HepG2 (cell line): ENCODE results near the gene COX5B. TPM values are rescaled to one million over a fixed set of nuclear protein-coding genes. Genes with fewer than 3 reads are reported as not detected.

Experiments used
- ATAC-seq: fragments of 200-7000 bp; cut with Tn5 transposase; 3 replicates; pipeline ENCODE4 v1.9.1; 2020; ENCODE audit warnings: mild to moderate bottlenecking, moderate library complexity
- BruUV-seq: library from RNA; stranded (reverse); fragments of 400-500 nt; replicated peaks from 2 replicates; lab custom pipeline; 2021; lab: Mats Ljungman, UMichigan
- CTCF ChIA-PET: fragments of 300-600 bp; formaldehyde crosslinking; extraction: SDS; loops from one replicate; lab custom pipeline; 2021; ENCODE audit warnings: low total read pairs, inconsistent platforms, low intra/inter-chr PET ratio; lab: Yijun Ruan, JAX
- POLR2A ChIA-PET: fragments of 350-600 bp; sonication (Branson Sonifier 250); formaldehyde crosslinking; loops from one replicate; lab custom pipeline; 2020; ENCODE audit warnings: antibody characterized with exemption, inconsistent platforms; lab: Yijun Ruan, JAX
- DNase-seq: peaks from one replicate; pipeline ENCODE4 v3.0.0-alpha.2; 2015; ENCODE audit warnings: low spot score
- FAIRE-seq: peaks from 3 replicates; lab custom pipeline; 2011; peaks lifted over from hg19 to GRCh38; lab: Jason Lieb, UNC
- H2AFZ ChIP-seq: one replicate; pipeline ENCODE4 v1.6.1; 2011; ENCODE audit warnings: low read length, inconsistent platforms
- H3K27ac ChIP-seq: fragments of 300-600 bp; 3 replicates; pipeline ENCODE4 v1.8.0; 2011; ENCODE audit warnings: mixed run types, mild to moderate bottlenecking, mixed read lengths, low read length, inconsistent platforms; ENCODE audit not compliant: insufficient read depth; ENCODE audit errors: extremely low read length
- H3K27me3 ChIP-seq, 2 experiments: fragments of 200-600 bp in 1 of 2; 2 replicates in 1 of 2; 3 replicates in 1 of 2; pipeline versions ENCODE4 v1.6.0 to v1.8.0; 2011; ENCODE audit warnings: low read length in 2 of 2, mild to moderate bottlenecking in 2 of 2, moderate library complexity in 2 of 2, inconsistent platforms in 1 of 2; ENCODE audit not compliant: insufficient read depth in 2 of 2, control insufficient read depth in 1 of 2
- H3K36me3 ChIP-seq, 2 experiments: fragments of 200-600 bp in 1 of 2; replicated peaks in 1 of 2; 2 replicates in 1 of 2; 3 replicates in 1 of 2; pipeline versions ENCODE4 v1.5.1 to v1.8.0; 2011; ENCODE audit warnings: low read length in 2 of 2, inconsistent platforms in 1 of 2; ENCODE audit not compliant: insufficient read depth in 2 of 2, control insufficient read depth in 1 of 2
- H3K4me1 ChIP-seq: 2 replicates; pipeline ENCODE4 v1.5.1; 2012; ENCODE audit warnings: low read length, inconsistent platforms; ENCODE audit not compliant: insufficient read depth
- H3K4me2 ChIP-seq: 2 replicates; pipeline ENCODE4 v1.6.0; 2011; ENCODE audit warnings: low read depth, low read length, inconsistent platforms
- H3K4me3 ChIP-seq, 3 experiments: fragments of 200-600 bp in 1 of 3; sonication (generic), shearing (Covaris generic) in 1 of 3; replicated peaks in 1 of 3; 2 replicates each; pipeline ENCODE4 v1.5.1; 2011 to 2016; ENCODE audit warnings: low read length in 3 of 3, inconsistent platforms in 2 of 3, low read depth in 2 of 3, mild to moderate bottlenecking in 2 of 3, control low read depth in 1 of 3, mixed read lengths in 1 of 3; ENCODE audit not compliant: insufficient read depth in 1 of 3
- H3K79me2 ChIP-seq: one replicate; pipeline ENCODE4 v1.6.1; 2011; ENCODE audit warnings: low read length, inconsistent platforms; ENCODE audit not compliant: insufficient read depth
- H3K9ac ChIP-seq: 2 replicates; pipeline ENCODE4 v1.6.0; 2011; ENCODE audit warnings: mild to moderate bottlenecking, low read depth, low read length, inconsistent platforms; ENCODE audit not compliant: insufficient read depth
- H3K9me3 ChIP-seq: 2 replicates; pipeline ENCODE4 v1.5.1; 2012; ENCODE audit warnings: mild to moderate bottlenecking, low read length
- H4K20me1 ChIP-seq: 2 replicates; pipeline ENCODE4 v1.6.0; 2011; ENCODE audit warnings: inconsistent platforms, mild to moderate bottlenecking, low read length, moderate library complexity; ENCODE audit not compliant: insufficient read depth
- ATF4 ChIP-seq, 2 experiments: fragments of 450-650 bp in 1 of 2; sonication (generic) in 1 of 2; formaldehyde crosslinking; IDR thresholded peaks; 2 replicates each; pipeline versions ENCODE4 v1.5.0 to v1.8.0; 2020 to 2022; ENCODE audit warnings: mild to moderate bottlenecking in 1 of 2, missing genetic modification reagents in 1 of 2
- CREM ChIP-seq, 2 experiments: sonication (generic) in 1 of 2; formaldehyde crosslinking in 1 of 2; IDR thresholded peaks; 2 replicates each; pipeline versions ENCODE4 v1.4.0 to v1.6.1; 2016 to 2020; ENCODE audit warnings: antibody characterized with exemption in 1 of 2, mild to moderate bottlenecking in 1 of 2, missing genetic modification reagents in 1 of 2
- FOSL1 ChIP-seq: sonication (generic); formaldehyde crosslinking; IDR thresholded peaks from 2 replicates; pipeline ENCODE4 v1.9.0; 2021; ENCODE audit warnings: missing genetic modification reagents, borderline replicate concordance
- HCFC1 ChIP-seq: fragments of 150-350 bp; IDR thresholded peaks from 2 replicates; pipeline ENCODE4 v1.6.1; 2014; ENCODE audit warnings: low read depth, low read length
- KDM2A ChIP-seq: sonication (generic); formaldehyde crosslinking; IDR thresholded peaks from 2 replicates; pipeline ENCODE4 v1.4.0; 2020; ENCODE audit warnings: low read depth, missing genetic modification reagents, borderline replicate concordance
- NFYB ChIP-seq: sonication (generic); formaldehyde crosslinking; IDR thresholded peaks from 2 replicates; pipeline ENCODE4 v1.4.0; 2020; ENCODE audit warnings: missing genetic modification reagents
- NR2F1 ChIP-seq, 2 experiments: fragments of 450-650 bp in 1 of 2; formaldehyde crosslinking in 1 of 2; IDR thresholded peaks; 2 replicates each; pipeline versions ENCODE4 v1.5.0 to v1.6.1; 2016 to 2020; ENCODE audit warnings: mild to moderate bottlenecking in 1 of 2, missing compliant biosample characterization in 1 of 2, missing genetic modification reagents in 1 of 2, moderate library complexity in 1 of 2
- PAXIP1 ChIP-seq: sonication (generic); formaldehyde crosslinking; conservative IDR thresholded peaks from 2 replicates; pipeline ENCODE4 v1.4.0; 2020; ENCODE audit warnings: mild to moderate bottlenecking, missing genetic modification reagents, moderate library complexity
- PRPF4 ChIP-seq: fragments of 200-400 bp; formaldehyde crosslinking; IDR thresholded peaks from 2 replicates; pipeline ENCODE4 v1.6.1; 2016; ENCODE audit warnings: low read length, low read depth; ENCODE audit not compliant: poor library complexity, severe bottlenecking
- SAP130 ChIP-seq: IDR thresholded peaks from 2 replicates; pipeline ENCODE4 v1.6.1; 2016; ENCODE audit warnings: low read depth
- SMAD9 ChIP-seq: sonication (generic); formaldehyde crosslinking; IDR thresholded peaks from 2 replicates; pipeline ENCODE4 v1.5.1; 2020; ENCODE audit warnings: mild to moderate bottlenecking, missing genetic modification reagents
- WIZ ChIP-seq: sonication (generic); formaldehyde crosslinking; IDR thresholded peaks from 2 replicates; pipeline ENCODE4 v1.5.1; 2020; ENCODE audit warnings: mild to moderate bottlenecking, missing genetic modification reagents
- ZNF605 ChIP-seq: sonication (generic); formaldehyde crosslinking; IDR thresholded peaks from 2 replicates; pipeline ENCODE4 v1.8.0; 2022; ENCODE audit warnings: mild to moderate bottlenecking, missing genetic modification reagents
- WGBS: methylation state at CpG from one replicate; pipeline ENCODE4 v1.1.6; 2017; ENCODE audit warnings: low lambda C conversion rate; 5-methylcytosine and 5-hydroxymethylcytosine counted together
- in situ Hi-C: cut with HindIII; loops from 2 replicates; pipeline ENCODE4 v1.10.0; 2017; ENCODE audit warnings: low pct_unique_long_range_greater_than_20kb; ENCODE audit not compliant: extremely low pct_ligation_motif_present
- intact Hi-C: fragments of 100-400 bp; cut with micrococcal nuclease; formaldehyde crosslinking; loops from one replicate; pipeline ENCODE4 v1.10.0; 2022; ENCODE audit not compliant: unreplicated experiment
- polyA plus RNA-seq, 8 experiments: library from polyadenylated mRNA; depleted of rRNA in 3 of 8; stranded (reverse) in 7 of 8; unstranded in 1 of 8; fragments of >200 nt; fragmentation: Illumina TruSeq in 4 of 8; extraction: Trizol in 4 of 8; gene quantifications; 2 replicates each; pipeline versions ENCODE4 v1.2.1 to v1.2.3, GENCODE V29; 2011 to 2016; ENCODE audit warnings: low read depth in 4 of 8, missing spikeins in 1 of 8, mixed read lengths in 1 of 8; ENCODE audit not compliant: insufficient read depth in 1 of 8
- total RNA-seq, 5 experiments: library from RNA; depleted of rRNA; stranded (reverse); fragments of >200 nt; fragmentation: Illumina TruSeq; extraction: Trizol; gene quantifications; 2 replicates each; pipeline ENCODE4 v1.2.3, GENCODE V29; 2016; ENCODE audit warnings: low read depth in 1 of 5
- TF ChIP-seq, protein P1 (sequence below): sonication (generic); formaldehyde crosslinking; IDR thresholded peaks from 2 replicates; pipeline ENCODE4 v1.9.0; 2021; ENCODE audit warnings: missing genetic modification reagents, borderline replicate concordance
- TF ChIP-seq, protein P2 (sequence below): sonication (generic); formaldehyde crosslinking; IDR thresholded peaks from 2 replicates; pipeline ENCODE4 v1.5.0; 2020; ENCODE audit warnings: mild to moderate bottlenecking, missing genetic modification reagents

The COX5B gene
- total and polyA plus RNA-seq, 2 of the 13 experiments (the other 11 are each of a cell fraction or from before 2014, with no cell fraction given): 453 to 536 TPM

DNA sequence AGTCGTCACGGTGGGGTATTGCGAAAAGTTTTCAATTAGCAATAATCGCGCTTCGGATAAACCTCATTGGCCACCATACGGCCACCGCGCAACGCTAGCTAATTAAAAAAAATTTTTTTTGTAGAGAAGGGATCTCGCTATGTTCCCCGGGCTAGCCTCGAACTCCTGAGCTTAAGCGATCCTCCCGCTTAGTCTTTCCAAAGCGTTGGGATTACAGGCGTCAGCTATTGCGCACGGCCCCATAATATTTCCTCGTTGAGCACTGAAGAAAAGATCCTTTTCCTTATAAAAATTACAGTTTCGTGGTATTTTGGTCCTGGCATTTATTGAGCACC, 18.7 kb downstream of the COX5B start (continued):
- TF ChIP-seq ZNF605: peak; percentile 5; the same call in 1 of the 2 replicates
- TF ChIP-seq CREM (IDR thresholded peaks at IDR 0.05): no peak
- no peak for TF ChIP-seq CREM (CRISPR knock-in tag; IDR thresholded peaks at IDR 0.05)
- TF ChIP-seq NFYB (CRISPR knock-in tag): no peak
- 0 out of 2 replicates have a peak, but pooled peaks have one; percentile 13 for TF ChIP-seq SMAD9 (CRISPR knock-in tag)
- TF ChIP-seq PAXIP1 (CRISPR knock-in tag): no peak

GRCh38 chr2:97669448-97669847, 23.6 kb downstream of the COX5B start, which contains the start of gene C2orf92:
Gene C2orf92, plus strand, starts transcription at chr2:97669713. Its CDS starts 76 bp downstream, at chr2:97669789.
- Histone ChIP-seq H2AFZ (no peak within 1 kb of the TSS), H3K27me3 (no peaks in the 10 kb centered on the region), H4K20me1 (no peaks in the 10 kb centered on the region), H3K27ac (no peak within 1 kb of the TSS), H3K4me1 (peaks cover 21% of the 10 kb centered on the region), H3K4me3 (no peak within 1 kb of the TSS), H3K4me2 (no peak within 1 kb of the TSS), H3K9ac (no peak within 1 kb of the TSS), H3K36me3 (peaks cover 0 to 1% of the 10 kb centered on the region in 2 experiments; a peak in 1 of 5 replicates), H3K9me3 (no peaks in the 10 kb centered on the region), H3K79me2 (no peaks in the 10 kb centered on the region)
- WGBS: 92% methylated on average over 6 of the region's 6 CpGs
- ATAC-seq (no peak), FAIRE-seq (no peak), DNase-seq (no peak)
- ChIA-PET CTCF (no interaction called here), POLR2A (interaction anchor here (0.9 kb wide), 1 partner anchor 24 kb away, joined by 3 read pairs; the partner anchor contains the start of gene COX5B)
- in situ Hi-C loops: loop anchor here (25.0 kb wide), 1 partner anchor 1607 kb away; no protein-coding TSS in a partner anchor
- intact Hi-C loops: no loop called here
- no TSS peak for BruUV-seq
- TF ChIP-seq SAP130 (CRISPR knock-in tag) (no peak), HCFC1 (no peak), WIZ (CRISPR knock-in tag) (no peak), NR2F1 (CRISPR knock-in tag; IDR thresholded peaks at IDR 0.05) (no peak), ATF4 (CRISPR knock-in tag; IDR thresholded peaks at IDR 0.05) (no peak), PRPF4 (no peak), KDM2A (CRISPR knock-in tag) (no peak), FOSL1 (no peak)
- TF ChIP-seq, protein P1, sequence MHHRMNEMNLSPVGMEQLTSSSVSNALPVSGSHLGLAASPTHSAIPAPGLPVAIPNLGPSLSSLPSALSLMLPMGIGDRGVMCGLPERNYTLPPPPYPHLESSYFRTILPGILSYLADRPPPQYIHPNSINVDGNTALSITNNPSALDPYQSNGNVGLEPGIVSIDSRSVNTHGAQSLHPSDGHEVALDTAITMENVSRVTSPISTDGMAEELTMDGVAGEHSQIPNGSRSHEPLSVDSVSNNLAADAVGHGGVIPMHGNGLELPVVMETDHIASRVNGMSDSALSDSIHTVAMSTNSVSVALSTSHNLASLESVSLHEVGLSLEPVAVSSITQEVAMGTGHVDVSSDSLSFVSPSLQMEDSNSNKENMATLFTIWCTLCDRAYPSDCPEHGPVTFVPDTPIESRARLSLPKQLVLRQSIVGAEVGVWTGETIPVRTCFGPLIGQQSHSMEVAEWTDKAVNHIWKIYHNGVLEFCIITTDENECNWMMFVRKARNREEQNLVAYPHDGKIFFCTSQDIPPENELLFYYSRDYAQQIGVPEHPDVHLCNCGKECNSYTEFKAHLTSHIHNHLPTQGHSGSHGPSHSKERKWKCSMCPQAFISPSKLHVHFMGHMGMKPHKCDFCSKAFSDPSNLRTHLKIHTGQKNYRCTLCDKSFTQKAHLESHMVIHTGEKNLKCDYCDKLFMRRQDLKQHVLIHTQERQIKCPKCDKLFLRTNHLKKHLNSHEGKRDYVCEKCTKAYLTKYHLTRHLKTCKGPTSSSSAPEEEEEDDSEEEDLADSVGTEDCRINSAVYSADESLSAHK (CRISPR knock-in tag): no peak
- TF ChIP-seq, protein P2, sequence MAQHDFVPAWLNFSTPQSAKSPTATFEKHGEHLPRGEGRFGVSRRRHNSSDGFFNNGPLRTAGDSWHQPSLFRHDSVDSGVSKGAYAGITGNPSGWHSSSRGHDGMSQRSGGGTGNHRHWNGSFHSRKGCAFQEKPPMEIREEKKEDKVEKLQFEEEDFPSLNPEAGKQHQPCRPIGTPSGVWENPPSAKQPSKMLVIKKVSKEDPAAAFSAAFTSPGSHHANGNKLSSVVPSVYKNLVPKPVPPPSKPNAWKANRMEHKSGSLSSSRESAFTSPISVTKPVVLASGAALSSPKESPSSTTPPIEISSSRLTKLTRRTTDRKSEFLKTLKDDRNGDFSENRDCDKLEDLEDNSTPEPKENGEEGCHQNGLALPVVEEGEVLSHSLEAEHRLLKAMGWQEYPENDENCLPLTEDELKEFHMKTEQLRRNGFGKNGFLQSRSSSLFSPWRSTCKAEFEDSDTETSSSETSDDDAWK (CRISPR knock-in tag): no peak
